ENCODE measurements around the gene RNU5D-1.

- TF ChIP-seq NFXL1 (IDR thresholded peaks at IDR 0.05; ENCODE audit: borderline replicate concordance): no peak
- no peak for TF ChIP-seq CTCF (IDR thresholded peaks at IDR 0.05 in 2 of 3, conservative IDR thresholded peaks at IDR 0.05 in 1 of 3; ENCODE audit: control insufficient read depth in 2 of 3, extremely low read depth in 1 of 3, insufficient read depth in 1 of 3, low read depth in 3 of 3, low read length in 3 of 3)
- no peak for TF ChIP-seq FOXM1 (IDR thresholded peaks at IDR 0.05; ENCODE audit: low read depth, low read length)
- TF ChIP-seq POLR2A (IDR thresholded peaks at IDR 0.05; ENCODE audit: low read depth, low read length): no peak
- TF ChIP-seq, protein P1, sequence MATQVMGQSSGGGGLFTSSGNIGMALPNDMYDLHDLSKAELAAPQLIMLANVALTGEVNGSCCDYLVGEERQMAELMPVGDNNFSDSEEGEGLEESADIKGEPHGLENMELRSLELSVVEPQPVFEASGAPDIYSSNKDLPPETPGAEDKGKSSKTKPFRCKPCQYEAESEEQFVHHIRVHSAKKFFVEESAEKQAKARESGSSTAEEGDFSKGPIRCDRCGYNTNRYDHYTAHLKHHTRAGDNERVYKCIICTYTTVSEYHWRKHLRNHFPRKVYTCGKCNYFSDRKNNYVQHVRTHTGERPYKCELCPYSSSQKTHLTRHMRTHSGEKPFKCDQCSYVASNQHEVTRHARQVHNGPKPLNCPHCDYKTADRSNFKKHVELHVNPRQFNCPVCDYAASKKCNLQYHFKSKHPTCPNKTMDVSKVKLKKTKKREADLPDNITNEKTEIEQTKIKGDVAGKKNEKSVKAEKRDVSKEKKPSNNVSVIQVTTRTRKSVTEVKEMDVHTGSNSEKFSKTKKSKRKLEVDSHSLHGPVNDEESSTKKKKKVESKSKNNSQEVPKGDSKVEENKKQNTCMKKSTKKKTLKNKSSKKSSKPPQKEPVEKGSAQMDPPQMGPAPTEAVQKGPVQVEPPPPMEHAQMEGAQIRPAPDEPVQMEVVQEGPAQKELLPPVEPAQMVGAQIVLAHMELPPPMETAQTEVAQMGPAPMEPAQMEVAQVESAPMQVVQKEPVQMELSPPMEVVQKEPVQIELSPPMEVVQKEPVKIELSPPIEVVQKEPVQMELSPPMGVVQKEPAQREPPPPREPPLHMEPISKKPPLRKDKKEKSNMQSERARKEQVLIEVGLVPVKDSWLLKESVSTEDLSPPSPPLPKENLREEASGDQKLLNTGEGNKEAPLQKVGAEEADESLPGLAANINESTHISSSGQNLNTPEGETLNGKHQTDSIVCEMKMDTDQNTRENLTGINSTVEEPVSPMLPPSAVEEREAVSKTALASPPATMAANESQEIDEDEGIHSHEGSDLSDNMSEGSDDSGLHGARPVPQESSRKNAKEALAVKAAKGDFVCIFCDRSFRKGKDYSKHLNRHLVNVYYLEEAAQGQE (IDR thresholded peaks at IDR 0.05; ENCODE audit: low read depth, low read length): no peak
- TF ChIP-seq POLR2AphosphoS5 (IDR thresholded peaks at IDR 0.05; ENCODE audit: low read length): no peak
- TF ChIP-seq, protein P2, sequence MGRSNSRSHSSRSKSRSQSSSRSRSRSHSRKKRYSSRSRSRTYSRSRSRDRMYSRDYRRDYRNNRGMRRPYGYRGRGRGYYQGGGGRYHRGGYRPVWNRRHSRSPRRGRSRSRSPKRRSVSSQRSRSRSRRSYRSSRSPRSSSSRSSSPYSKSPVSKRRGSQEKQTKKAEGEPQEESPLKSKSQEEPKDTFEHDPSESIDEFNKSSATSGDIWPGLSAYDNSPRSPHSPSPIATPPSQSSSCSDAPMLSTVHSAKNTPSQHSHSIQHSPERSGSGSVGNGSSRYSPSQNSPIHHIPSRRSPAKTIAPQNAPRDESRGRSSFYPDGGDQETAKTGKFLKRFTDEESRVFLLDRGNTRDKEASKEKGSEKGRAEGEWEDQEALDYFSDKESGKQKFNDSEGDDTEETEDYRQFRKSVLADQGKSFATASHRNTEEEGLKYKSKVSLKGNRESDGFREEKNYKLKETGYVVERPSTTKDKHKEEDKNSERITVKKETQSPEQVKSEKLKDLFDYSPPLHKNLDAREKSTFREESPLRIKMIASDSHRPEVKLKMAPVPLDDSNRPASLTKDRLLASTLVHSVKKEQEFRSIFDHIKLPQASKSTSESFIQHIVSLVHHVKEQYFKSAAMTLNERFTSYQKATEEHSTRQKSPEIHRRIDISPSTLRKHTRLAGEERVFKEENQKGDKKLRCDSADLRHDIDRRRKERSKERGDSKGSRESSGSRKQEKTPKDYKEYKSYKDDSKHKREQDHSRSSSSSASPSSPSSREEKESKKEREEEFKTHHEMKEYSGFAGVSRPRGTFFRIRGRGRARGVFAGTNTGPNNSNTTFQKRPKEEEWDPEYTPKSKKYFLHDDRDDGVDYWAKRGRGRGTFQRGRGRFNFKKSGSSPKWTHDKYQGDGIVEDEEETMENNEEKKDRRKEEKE (IDR thresholded peaks at IDR 0.05): no peak
- no peak for TF ChIP-seq LARP7 (IDR thresholded peaks at IDR 0.05)
- no peak for TF ChIP-seq RFX5 (IDR thresholded peaks at IDR 0.05; ENCODE audit: low read depth, low read length)
- TF ChIP-seq ZNF274 (IDR thresholded peaks at IDR 0.05; ENCODE audit: insufficient read depth, insufficient read length): no peak
- TF ChIP-seq, protein P3, sequence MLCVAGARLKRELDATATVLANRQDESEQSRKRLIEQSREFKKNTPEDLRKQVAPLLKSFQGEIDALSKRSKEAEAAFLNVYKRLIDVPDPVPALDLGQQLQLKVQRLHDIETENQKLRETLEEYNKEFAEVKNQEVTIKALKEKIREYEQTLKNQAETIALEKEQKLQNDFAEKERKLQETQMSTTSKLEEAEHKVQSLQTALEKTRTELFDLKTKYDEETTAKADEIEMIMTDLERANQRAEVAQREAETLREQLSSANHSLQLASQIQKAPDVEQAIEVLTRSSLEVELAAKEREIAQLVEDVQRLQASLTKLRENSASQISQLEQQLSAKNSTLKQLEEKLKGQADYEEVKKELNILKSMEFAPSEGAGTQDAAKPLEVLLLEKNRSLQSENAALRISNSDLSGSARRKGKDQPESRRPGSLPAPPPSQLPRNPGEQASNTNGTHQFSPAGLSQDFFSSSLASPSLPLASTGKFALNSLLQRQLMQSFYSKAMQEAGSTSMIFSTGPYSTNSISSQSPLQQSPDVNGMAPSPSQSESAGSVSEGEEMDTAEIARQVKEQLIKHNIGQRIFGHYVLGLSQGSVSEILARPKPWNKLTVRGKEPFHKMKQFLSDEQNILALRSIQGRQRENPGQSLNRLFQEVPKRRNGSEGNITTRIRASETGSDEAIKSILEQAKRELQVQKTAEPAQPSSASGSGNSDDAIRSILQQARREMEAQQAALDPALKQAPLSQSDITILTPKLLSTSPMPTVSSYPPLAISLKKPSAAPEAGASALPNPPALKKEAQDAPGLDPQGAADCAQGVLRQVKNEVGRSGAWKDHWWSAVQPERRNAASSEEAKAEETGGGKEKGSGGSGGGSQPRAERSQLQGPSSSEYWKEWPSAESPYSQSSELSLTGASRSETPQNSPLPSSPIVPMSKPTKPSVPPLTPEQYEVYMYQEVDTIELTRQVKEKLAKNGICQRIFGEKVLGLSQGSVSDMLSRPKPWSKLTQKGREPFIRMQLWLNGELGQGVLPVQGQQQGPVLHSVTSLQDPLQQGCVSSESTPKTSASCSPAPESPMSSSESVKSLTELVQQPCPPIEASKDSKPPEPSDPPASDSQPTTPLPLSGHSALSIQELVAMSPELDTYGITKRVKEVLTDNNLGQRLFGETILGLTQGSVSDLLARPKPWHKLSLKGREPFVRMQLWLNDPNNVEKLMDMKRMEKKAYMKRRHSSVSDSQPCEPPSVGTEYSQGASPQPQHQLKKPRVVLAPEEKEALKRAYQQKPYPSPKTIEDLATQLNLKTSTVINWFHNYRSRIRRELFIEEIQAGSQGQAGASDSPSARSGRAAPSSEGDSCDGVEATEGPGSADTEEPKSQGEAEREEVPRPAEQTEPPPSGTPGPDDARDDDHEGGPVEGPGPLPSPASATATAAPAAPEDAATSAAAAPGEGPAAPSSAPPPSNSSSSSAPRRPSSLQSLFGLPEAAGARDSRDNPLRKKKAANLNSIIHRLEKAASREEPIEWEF (IDR thresholded peaks at IDR 0.05; ENCODE audit: insufficient replicate concordance, low read depth, low read length): no peak
- no peak for TF ChIP-seq CREB1 (IDR thresholded peaks at IDR 0.05; ENCODE audit: low read depth)
Measured at GRCh38 chr1:44719318-44719717, 11.7 kb downstream of the RNU5D-1 start.
